Endodermal cell (in vitro differentiated cells): ENCODE results near the gene ASB15. TPM values are rescaled to one million over a fixed set of nuclear protein-coding genes. Genes with fewer than 3 reads are reported as not detected.
"Not testable (repeated sequence)": the region's sequence is repeated elsewhere in the genome, so short reads cannot be mapped to it uniquely, and the experiment has no call there.

Source experiments
- DNase-seq: peaks from one replicate; pipeline ENCODE4 v3.0.0-alpha.2; 2017
- H3K27ac ChIP-seq: 2 replicates; pipeline ENCODE4 v1.5.1; 2013; ENCODE audit warnings: mild to moderate bottlenecking, low read depth, low read length, moderate library complexity
- H3K27me3 ChIP-seq: 2 replicates; pipeline ENCODE4 v1.6.1; 2013; ENCODE audit warnings: mild to moderate bottlenecking, low read length, moderate library complexity; ENCODE audit not compliant: insufficient read depth, control insufficient read depth, poor library complexity, severe bottlenecking
- H3K36me3 ChIP-seq: 2 replicates; pipeline ENCODE4 v1.7.0; 2013; ENCODE audit warnings: mild to moderate bottlenecking, low read length, moderate library complexity; ENCODE audit not compliant: control insufficient read depth, insufficient read depth
- H3K4me1 ChIP-seq: one replicate; pipeline ENCODE4 v1.7.0; 2013; ENCODE audit warnings: low read length; ENCODE audit not compliant: control insufficient read depth, insufficient read depth
- H3K4me3 ChIP-seq: 2 replicates; pipeline ENCODE4 v1.5.1; 2013; ENCODE audit warnings: mild to moderate bottlenecking, low read length, moderate library complexity
- H3K9ac ChIP-seq: 2 replicates; pipeline ENCODE4 v1.6.1; 2013; ENCODE audit warnings: mild to moderate bottlenecking, low read length, moderate library complexity; ENCODE audit not compliant: poor library complexity, severe bottlenecking; ENCODE audit errors: extremely low read depth
- H3K9me3 ChIP-seq: 2 replicates; pipeline ENCODE4 v1.6.1; 2013; ENCODE audit warnings: mild to moderate bottlenecking, low read length, moderate library complexity; ENCODE audit not compliant: control insufficient read depth
- H3K27ac Mint-ChIP-seq: 2 replicates; pipeline ENCODE4 v1.8.0; 2020; ENCODE audit warnings: mixed read lengths
- H3K27me3 Mint-ChIP-seq: 2 replicates; pipeline ENCODE4 v1.8.0; 2021; ENCODE audit warnings: mild to moderate bottlenecking, mixed read lengths; ENCODE audit not compliant: insufficient read depth
- H3K36me3 Mint-ChIP-seq: 2 replicates; pipeline ENCODE4 v1.8.0; 2020; ENCODE audit warnings: low read depth, mixed read lengths
- H3K4me1 Mint-ChIP-seq: 2 replicates; pipeline ENCODE4 v1.8.0; 2020; ENCODE audit warnings: mixed read lengths
- H3K4me3 Mint-ChIP-seq: 2 replicates; pipeline ENCODE4 v1.8.0; 2020; ENCODE audit warnings: mild to moderate bottlenecking, moderate library complexity, mixed read lengths
- H3K9me3 Mint-ChIP-seq: 2 replicates; pipeline ENCODE4 v1.8.0; 2020; ENCODE audit warnings: mild to moderate bottlenecking, mixed read lengths
- WGBS, 2 experiments: methylation state at CpG; one replicate each; pipeline versions ENCODE4 v1.1.5 to v1.1.7; 2013; ENCODE audit warnings: missing lambda C conversion rate in 2 of 2, mixed read lengths in 1 of 2; ENCODE audit not compliant: insufficient coverage in 1 of 2, insufficient read length in 1 of 2; 5-methylcytosine and 5-hydroxymethylcytosine counted together
- total RNA-seq, 2 donors: library from RNA; stranded (reverse); fragmentation: NEBNext Ultra II Directional in 1 of 2; extraction: Animal tissue kit (Norgen Biotek cat#: 25700) in 1 of 2; gene quantifications; 2 replicates in 1 of 2; 3 replicates in 1 of 2; pipeline ENCODE4 v1.2.1, GENCODE V29; 2021
- TF ChIP-seq, protein P1 (sequence below): fragments of 200-600 bp; sonication (generic); conservative IDR thresholded peaks from 2 replicates; pipeline ENCODE4 v1.5.0; 2021; ENCODE audit warnings: antibody characterized with exemption, mild to moderate bottlenecking

The ASB15 gene
- total RNA-seq, 2 donors from 2014 or later, result not detected

DNA sequence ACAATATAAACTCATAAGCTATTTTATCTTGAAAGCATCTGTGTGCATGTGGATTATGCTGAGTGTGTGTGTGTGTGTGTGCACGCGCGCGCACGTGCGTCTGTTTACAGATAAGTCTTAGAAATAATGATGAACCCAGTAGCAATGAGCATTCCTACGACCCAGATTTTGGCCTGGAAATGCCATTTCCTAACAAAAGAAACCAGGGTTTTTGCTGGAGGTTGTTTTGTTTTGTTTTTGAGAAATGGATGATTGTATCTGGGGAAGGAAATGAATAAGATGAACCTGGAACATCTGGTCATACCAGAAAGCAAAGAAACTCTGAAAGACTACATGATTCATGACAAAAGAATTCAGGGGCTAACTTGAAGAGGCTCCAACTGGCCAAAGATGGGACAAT is 31.9 kb downstream of the ASB15 start:
- no peak overlapping the region for H3K27ac ChIP-seq
- H3K4me3 Mint-ChIP-seq, result no peak overlapping the region
- H3K4me1 ChIP-seq, result no peaks in the 10 kb centered on the region
- no peak overlapping the region for H3K27ac Mint-ChIP-seq
- no peaks in the 10 kb centered on the region for H3K27me3 ChIP-seq
- H3K9me3 Mint-ChIP-seq, result no peaks in the 10 kb centered on the region
- peaks cover 22% of the 10 kb centered on the region for H3K4me1 Mint-ChIP-seq
- no peaks in the 10 kb centered on the region for H3K36me3 ChIP-seq
- H3K27me3 Mint-ChIP-seq, result peaks cover 2% of the 10 kb centered on the region
- no peaks in the 10 kb centered on the region for H3K36me3 Mint-ChIP-seq
- DNase-seq, result no peak
- WGBS, 2 experiments, result 92 to 94% methylated on average over 3 to 7 of the region's 7 CpGs
- TF ChIP-seq, protein P1, sequence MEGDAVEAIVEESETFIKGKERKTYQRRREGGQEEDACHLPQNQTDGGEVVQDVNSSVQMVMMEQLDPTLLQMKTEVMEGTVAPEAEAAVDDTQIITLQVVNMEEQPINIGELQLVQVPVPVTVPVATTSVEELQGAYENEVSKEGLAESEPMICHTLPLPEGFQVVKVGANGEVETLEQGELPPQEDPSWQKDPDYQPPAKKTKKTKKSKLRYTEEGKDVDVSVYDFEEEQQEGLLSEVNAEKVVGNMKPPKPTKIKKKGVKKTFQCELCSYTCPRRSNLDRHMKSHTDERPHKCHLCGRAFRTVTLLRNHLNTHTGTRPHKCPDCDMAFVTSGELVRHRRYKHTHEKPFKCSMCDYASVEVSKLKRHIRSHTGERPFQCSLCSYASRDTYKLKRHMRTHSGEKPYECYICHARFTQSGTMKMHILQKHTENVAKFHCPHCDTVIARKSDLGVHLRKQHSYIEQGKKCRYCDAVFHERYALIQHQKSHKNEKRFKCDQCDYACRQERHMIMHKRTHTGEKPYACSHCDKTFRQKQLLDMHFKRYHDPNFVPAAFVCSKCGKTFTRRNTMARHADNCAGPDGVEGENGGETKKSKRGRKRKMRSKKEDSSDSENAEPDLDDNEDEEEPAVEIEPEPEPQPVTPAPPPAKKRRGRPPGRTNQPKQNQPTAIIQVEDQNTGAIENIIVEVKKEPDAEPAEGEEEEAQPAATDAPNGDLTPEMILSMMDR, result no peak
- no peak overlapping the region for H3K9ac ChIP-seq
- no peak overlapping the region for H3K4me3 ChIP-seq
- no peaks in the 10 kb centered on the region for H3K9me3 ChIP-seq

DNA sequence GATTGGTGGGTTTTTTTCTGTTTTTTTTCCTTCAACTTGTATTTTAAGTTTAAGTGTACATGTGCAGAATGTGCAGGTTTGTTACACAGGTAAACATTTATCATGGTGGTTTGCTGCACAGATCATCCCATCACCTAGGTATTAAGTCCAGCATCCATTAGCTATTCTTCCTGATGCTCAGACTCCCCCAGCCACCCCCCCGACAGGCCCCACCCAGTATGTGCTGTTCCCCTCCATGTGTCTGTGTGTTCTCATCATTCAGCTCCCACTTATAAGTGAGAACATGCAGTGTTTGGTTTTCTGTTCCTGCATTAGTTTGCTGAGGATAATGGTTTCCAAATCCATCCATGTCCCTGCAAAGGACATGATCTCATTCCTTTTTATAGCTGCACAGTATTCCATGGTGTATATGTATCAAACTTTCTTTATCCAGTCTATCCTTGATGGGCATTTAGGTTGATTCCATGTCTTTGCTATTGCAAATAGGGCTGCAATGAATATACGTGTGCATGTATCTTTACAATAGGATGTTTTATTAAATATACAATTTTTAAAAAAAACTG is 32.5 kb downstream of the ASB15 start:
- not testable (repeated sequence) for H3K9me3 Mint-ChIP-seq, H3K4me3 ChIP-seq, H3K36me3 Mint-ChIP-seq, H3K27ac ChIP-seq, H3K9ac ChIP-seq, H3K9me3 ChIP-seq, H3K4me3 Mint-ChIP-seq, H3K4me1 ChIP-seq, DNase-seq, H3K36me3 ChIP-seq, H3K27me3 Mint-ChIP-seq, H3K27ac Mint-ChIP-seq, H3K27me3 ChIP-seq
- H3K4me1 Mint-ChIP-seq, result peaks cover 23% of the 10 kb centered on the region
- WGBS, 2 experiments, result 95% methylated on average over 1 of the region's 2 CpGs; no CpG with 5 or more reads in 1 of the 2 experiments

DNA sequence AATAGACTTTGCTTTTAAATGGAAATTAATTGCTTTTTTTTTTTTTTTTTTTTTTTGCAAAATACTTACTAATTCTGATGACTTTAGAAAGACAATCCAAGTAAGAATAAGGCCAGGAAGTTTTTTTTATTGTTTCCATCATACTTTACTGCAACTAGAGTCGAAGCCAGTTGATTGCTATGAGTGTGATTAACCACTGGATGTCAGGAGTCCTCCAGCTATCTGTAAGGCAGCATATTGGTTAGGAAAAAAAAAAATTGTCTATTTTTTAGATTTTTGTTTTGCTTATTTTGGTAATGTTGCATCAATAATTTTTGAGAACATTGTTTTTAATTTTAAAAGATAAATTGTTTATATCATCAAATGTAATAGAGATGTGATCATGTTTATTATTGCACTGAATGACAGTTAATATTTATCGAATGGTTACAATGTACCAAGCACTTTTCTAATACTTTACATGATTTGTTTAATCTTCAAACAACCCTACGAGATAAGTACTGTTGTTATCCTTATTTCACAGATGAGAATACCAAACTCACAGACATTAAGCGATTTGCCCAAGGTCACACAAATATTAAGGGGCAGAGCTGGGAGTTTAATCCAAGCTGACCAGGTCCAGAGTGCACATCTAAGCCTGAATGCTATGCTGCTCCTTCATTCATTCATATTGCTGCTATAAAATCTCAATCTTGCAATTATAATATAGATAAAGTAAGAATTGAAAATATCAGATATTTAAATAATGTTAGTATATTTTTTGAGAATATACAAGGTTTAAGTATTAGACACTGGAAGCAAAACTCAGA is 34.1 kb downstream of the ASB15 start:
- Mint-ChIP-seq H3K27me3 (no peaks in the 10 kb centered on the region), H3K36me3 (no peaks in the 10 kb centered on the region), H3K9me3 (no peaks in the 10 kb centered on the region), H3K4me1 (peaks cover 23% of the 10 kb centered on the region), H3K27ac (no peak overlapping the region), H3K4me3 (no peak overlapping the region)
- Histone ChIP-seq H3K4me1 (no peaks in the 10 kb centered on the region), H3K36me3 (no peaks in the 10 kb centered on the region), H3K27me3 (no peaks in the 10 kb centered on the region), H3K9me3 (no peaks in the 10 kb centered on the region), H3K27ac (no peak overlapping the region), H3K4me3 (no peak overlapping the region), H3K9ac (no peak overlapping the region)
- 43 to 66% methylated on average over 1 to 4 of the region's 4 CpGs for WGBS, 2 experiments
- DNase-seq, result no peak
- TF ChIP-seq, protein P1, result peak; percentile 87
